NOMO-1 treated with dmso at 0.1 percent for 144 hours (cell line): ENCODE data around the gene MYCBPAP.

Experiments used
- DNase-seq: peaks from one replicate; lab custom pipeline; 2025; ENCODE audit not compliant: unreplicated experiment; lab: John Stamatoyannopoulos, UW

The MYCBPAP gene

GRCh38 chr17:50550661-50551432 is 42.6 kb downstream of the MYCBPAP start:
- no peak for DNase-seq

- DNase-seq, result no peak
These were observed 43.2 kb downstream of the MYCBPAP start for GRCh38 chr17:50551433-50551815.

GRCh38 chr17:50551884-50552283 is 43.6 kb downstream of the MYCBPAP start:
- no peak for DNase-seq

- DNase-seq, result no peak
These were observed 46.0 kb downstream of the MYCBPAP start for GRCh38 chr17:50554201-50554600.

GRCh38 chr17:50556803-50557202 is 48.6 kb downstream of the MYCBPAP start:
- DNase-seq, result no peak

- no peak for DNase-seq
These were observed 49.4 kb downstream of the MYCBPAP start for GRCh38 chr17:50557630-50558029.

GRCh38 chr17:50558091-50558490 is 49.9 kb downstream of the MYCBPAP start:
- no peak for DNase-seq

- DNase-seq, result no peak
These were observed 50.3 kb downstream of the MYCBPAP start for GRCh38 chr17:50558581-50558940.

- DNase-seq, result no peak
These were observed 50.8 kb downstream of the MYCBPAP start for GRCh38 chr17:50558941-50559614.

- no peak for DNase-seq
These were observed 51.5 kb downstream of the MYCBPAP start for GRCh38 chr17:50559674-50560184.

- peak; percentile 78 for DNase-seq
These were observed 52.1 kb downstream of the MYCBPAP start, which contains the start of gene CACNA1G for GRCh38 chr17:50560185-50560824. Gene CACNA1G (plus strand): TSS chr17:50560715. CDS start chr17:50561460, 745 bp downstream.

GRCh38 chr17:50560931-50561745 is 52.9 kb downstream of the MYCBPAP start:
- no peak for DNase-seq

GRCh38 chr17:50561746-50562141 is 53.5 kb downstream of the MYCBPAP start:
- DNase-seq, result no peak

GRCh38 chr17:50562242-50563091 is 54.2 kb downstream of the MYCBPAP start:
- no peak for DNase-seq

GRCh38 chr17:50563092-50563511 is 54.9 kb downstream of the MYCBPAP start:
- no peak for DNase-seq

- no peak for DNase-seq
These were observed 56.7 kb downstream of the MYCBPAP start for GRCh38 chr17:50564916-50565315.

GRCh38 chr17:50565402-50566350 is 57.4 kb downstream of the MYCBPAP start:
- DNase-seq, result no peak

- DNase-seq, result no peak
These were observed 58.6 kb downstream of the MYCBPAP start for GRCh38 chr17:50566886-50567285.

GRCh38 chr17:50568659-50569058 is 60.4 kb downstream of the MYCBPAP start:
- DNase-seq, result no peak
